ENCODE measurements around the gene NPAS3.

DNA sequence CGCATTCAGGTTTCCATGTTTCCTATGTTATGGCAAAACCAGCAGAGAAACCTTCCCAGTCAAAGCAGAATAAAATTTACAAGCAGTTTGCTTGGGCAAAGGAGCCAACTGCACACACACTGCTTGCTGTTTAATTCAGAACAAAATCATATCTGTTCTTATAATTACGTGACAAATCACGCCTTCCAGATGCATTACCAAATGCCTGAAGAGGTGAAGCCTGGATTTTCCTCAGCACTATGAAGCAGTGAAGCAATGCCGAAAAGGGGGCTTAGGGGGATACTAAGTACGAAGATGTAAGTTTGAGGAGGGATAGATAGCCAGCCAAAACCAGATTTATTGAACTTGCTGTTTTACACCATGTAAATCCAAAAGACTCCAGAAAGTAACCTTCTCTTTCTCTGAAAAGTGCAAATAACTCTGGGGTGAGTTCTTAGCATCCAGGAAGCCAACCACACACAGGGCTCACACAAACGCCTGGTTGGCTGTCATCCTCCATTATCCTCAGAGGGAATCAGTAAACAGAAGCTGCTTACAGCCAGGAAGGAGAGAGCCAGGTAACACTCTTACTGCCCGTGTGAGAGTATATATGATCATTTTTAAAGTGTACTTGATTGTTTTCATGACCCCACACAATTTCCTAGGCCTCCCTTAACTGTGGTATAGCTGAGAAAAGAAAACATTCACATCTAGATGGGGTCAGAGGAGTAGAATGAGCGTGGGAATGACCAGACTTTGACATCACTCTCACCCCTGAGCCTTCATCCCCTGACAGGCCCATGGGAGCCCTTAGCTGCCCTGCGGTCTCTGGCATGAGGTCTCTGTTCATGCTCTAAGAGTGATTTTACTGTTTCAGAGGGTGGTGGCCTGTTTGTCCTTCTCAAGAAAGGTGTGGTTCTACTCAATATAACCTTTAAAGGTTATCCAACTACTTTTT, 569.7 kb downstream of the NPAS3 start:
- TF ChIP-seq CTCF (IDR thresholded peaks at IDR 0.05; ENCODE audit: low read length) (no peak), EZH2 (optimal IDR thresholded peaks at IDR 0.05; ENCODE audit: low read depth, low read length) (no peak)
